ENCODE results near the gene NAXD.

DNA sequence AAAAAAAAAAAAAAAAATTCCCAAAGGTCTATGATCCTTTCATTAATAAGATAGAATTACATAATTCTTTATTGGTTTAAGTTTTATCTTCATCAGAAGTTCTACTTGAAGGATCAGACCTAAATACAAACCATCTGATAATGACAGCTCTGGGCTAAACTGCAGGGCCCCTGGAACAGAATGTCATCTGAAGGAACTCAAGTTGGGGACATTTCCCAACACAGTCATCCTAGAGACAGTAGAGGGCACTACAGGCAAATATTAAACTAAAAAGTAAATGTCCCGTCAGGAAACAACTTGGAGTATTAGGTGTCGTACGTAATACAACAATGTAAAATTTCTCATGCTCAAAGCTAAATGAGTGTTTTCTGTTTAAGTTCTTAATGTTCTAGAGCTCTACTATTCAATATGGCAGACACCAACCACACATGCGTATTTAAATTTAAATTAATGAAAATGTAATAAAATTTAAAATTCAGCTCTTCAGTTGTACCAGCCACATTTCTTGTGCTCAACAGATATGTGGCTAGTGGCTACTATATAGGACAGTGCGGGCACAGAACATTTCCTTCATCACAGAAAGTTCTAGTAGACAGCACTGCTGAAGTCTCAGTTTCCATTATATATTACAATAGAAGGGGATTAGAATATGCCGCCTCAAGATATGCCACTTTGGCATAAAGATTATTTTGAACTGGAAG lies 21.8 kb upstream of the NAXD start:
- no peak for TF ChIP-seq EZH2 (IDR thresholded peaks at IDR 0.05)
- TF ChIP-seq, protein P1, sequence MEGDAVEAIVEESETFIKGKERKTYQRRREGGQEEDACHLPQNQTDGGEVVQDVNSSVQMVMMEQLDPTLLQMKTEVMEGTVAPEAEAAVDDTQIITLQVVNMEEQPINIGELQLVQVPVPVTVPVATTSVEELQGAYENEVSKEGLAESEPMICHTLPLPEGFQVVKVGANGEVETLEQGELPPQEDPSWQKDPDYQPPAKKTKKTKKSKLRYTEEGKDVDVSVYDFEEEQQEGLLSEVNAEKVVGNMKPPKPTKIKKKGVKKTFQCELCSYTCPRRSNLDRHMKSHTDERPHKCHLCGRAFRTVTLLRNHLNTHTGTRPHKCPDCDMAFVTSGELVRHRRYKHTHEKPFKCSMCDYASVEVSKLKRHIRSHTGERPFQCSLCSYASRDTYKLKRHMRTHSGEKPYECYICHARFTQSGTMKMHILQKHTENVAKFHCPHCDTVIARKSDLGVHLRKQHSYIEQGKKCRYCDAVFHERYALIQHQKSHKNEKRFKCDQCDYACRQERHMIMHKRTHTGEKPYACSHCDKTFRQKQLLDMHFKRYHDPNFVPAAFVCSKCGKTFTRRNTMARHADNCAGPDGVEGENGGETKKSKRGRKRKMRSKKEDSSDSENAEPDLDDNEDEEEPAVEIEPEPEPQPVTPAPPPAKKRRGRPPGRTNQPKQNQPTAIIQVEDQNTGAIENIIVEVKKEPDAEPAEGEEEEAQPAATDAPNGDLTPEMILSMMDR (IDR thresholded peaks at IDR 0.05): peak; percentile 68
